T follicular helper cell (primary cell): Measurements from ENCODE around the gene KHDRBS1.
"Not testable (repeated sequence)": the region's sequence is repeated elsewhere in the genome, so short reads cannot be mapped to it uniquely, and the experiment has no call there.

Source experiments
- DNase-seq: peaks from one replicate; pipeline ENCODE4 v3.0.0-alpha.2; 2020; ENCODE audit warnings: low read depth

KHDRBS1 gene

GRCh38 chr1:32063261-32063681 lies 49.6 kb downstream of the KHDRBS1 start:
- DNase-seq = no peak

DNA sequence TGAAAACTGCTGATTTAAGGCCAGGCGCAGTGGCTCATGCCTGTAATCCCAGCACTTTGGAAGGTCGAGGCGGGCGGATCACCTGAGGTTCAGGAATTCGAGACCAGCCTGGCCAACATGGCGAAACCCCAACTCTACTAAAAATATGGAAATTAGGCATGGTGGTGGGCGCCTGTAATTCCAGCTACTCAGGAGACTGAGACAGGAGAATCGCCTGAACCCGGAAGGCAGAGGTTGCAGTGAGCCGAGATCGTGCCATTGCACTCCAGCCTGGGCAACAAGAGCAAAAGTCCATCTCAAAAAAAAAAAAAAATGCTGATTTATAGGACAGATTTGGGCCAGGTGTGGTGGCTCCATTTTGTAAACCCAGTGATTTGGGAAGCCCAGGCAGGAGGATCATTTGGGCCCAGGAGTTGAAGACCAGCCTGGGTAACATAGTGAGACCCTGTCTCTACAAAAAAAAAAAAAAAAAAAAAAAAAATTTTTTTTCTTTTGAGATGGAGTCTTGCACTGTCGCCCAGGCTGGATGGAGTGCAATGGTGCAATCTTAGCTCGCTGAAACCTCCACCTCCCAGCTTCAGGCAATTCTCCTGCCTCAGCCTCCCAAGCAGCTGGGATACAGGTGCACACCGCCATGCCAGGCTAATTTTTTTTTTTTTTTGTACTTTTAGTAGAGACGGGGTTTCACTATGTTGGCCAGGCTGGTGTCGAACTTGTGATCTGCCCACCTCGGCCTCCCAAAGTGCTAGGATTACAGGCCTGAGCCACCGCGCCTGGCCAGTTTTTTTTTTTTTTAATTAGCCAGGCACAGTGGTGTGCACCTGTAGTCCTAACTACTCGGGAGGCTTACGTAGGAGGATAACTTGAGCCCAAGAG lies 52.2 kb downstream of the KHDRBS1 start:
- not testable (repeated sequence) for DNase-seq

GRCh38 chr1:32066489-32066873 lies 52.8 kb downstream of the KHDRBS1 start:
- DNase-seq = no peak

DNA sequence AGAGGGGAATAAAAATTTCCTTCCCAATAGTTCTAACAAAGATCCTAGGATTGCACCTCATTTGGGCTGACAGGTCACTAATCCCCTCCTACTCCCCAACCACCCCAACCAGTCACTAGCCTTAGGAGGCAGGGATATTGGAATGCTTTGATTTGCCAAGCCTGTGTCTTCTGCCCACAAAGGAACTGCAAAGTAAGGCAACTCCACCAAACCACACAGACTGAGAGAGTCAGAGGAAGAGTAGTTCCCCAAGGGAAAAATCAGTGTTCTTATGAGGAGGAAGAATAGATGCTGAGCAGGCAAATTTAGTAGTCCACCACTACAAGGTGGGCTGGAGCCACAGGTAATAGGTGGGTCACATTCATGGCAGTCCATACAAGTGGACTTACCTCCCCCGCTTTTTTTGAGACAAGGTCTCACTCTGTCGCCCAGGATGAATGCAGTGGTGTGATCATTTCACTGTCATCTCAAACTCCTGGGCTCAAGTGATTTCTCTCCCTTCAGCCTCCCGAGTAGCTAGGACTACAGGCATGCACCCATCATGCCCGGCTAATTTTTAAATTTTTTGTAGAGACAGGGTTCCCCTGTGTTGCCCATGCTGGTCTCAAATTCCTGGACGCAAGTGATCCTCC lies 55.4 kb downstream of the KHDRBS1 start:
- DNase-seq = no peak

GRCh38 chr1:32071758-32072621 lies 58.3 kb downstream of the KHDRBS1 start:
- no peak for DNase-seq

DNA sequence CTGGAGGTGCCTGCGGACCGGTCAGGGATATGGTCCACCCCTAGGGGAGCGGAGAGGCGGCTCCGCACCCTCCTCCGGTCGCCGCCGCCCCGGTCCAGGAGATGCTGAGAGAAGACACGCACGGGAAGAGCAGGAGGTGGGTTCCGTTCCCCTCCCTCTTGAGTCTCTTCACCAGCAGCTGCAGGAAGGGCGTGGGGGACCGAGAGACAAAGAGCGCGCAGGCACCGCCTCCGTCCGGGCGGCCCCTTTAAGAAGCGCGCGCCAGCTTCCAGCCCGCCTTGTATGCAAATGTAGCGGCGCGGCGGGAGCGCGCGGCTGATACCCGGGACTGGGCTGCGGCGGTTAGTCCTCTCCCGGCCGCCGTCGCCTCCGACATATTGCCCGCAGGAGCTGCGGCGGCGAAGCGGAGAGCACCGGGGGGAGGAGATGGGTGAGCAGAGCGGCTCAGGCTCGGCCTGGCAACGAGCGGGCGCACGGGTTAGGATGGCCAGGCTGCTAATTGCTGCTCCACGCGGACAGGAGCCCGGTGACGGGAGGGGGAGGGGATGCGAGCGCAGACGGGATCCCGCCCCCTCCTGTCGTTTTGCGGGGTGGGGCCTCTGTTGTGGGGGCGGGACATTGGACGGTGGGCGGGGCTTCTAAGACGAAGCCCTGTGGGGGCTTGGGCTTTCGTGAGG lies 59.1 kb downstream of the KHDRBS1 start, which contains the start of gene TMEM39B:
TMEM39B (plus strand) TSS at position 318 of the 677 bp plus-strand sequence; CDS start at position 427, 109 bp downstream.
- peak; percentile 89 for DNase-seq

DNA sequence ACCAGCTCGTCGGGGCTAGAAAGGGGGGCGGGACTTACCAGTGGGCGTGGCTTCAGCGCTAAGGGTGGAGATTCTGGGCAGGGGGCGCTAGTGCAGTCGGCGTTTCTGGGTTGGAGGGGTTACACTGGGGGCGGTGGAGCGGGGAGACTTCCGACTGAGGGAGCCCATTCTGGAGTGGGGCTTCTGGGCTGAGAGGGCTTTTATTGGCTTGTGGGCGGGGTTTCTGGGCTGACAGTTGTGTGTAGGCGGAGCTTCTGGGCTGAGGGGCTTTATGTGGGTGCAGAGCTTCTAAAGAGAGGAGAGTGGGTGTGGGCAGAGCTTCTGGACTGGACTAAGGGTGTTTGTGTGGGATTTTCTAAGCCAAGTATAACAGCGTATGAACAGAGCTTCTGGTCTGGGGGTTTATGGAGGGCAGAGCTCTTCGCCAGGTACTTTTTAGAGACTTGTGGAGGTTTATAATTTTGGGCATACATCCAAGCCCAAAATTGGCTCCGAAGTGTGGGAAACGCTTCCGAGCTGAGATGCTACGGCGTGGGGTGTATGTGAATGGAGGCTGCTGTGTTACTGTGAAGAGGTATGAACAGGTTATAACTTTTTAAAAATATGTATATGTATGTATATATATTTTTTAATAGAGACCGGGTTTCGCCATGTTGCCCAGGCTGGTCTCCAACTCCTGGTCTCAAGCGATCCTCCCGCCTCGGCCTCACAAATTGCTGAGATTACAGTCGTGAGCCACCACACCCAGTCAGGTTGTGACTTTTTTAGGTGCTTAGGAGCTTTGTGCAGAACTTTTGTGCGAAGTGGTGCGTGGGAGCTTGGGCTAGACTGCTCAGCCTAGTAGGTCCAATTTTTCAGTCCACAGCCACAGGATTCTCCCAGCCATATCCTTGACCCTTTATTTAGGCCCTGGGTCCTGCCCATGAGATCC lies 59.9 kb downstream of the KHDRBS1 start:
- no peak for DNase-seq

- DNase-seq = no peak
These were observed 61.2 kb downstream of the KHDRBS1 start for GRCh38 chr1:32074841-32075240.

DNA sequence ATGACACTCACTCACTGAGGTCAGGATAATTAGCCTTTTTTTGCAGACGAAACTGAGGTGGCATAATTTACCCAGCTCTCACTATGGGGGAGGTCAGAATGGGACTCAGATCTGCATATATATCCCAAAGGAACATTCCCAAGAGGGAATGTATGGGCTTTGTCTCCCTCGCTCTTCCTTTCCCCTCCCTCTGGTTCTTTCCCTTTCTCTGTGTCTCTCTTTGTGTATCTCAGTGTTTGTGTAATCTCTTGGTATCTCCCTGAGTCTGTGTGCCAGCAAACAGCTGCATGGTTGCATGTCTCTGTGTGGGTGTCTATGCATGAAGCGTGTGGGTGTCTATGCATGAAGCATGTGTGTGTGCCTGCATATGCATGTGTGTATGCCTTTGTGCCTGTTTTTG lies 63.8 kb downstream of the KHDRBS1 start:
- no peak for DNase-seq

GRCh38 chr1:32082022-32082421 lies 68.4 kb downstream of the KHDRBS1 start:
- DNase-seq = no peak

- not testable (repeated sequence) for DNase-seq
These were observed 72.7 kb downstream of the KHDRBS1 start for GRCh38 chr1:32086381-32086780.

- no peak for DNase-seq
These were observed 77.5 kb downstream of the KHDRBS1 start for GRCh38 chr1:32091176-32091575.

- no peak for DNase-seq
These were observed 77.9 kb downstream of the KHDRBS1 start for GRCh38 chr1:32091591-32091990.
